ENCODE measurements around the gene ASPM. TPM values are rescaled to one million over a fixed set of nuclear protein-coding genes. Genes with fewer than 3 reads are reported as not detected.
A peak's percentile ranks its signal among the peaks of the same experiment; 100 is the strongest.

The ASPM gene
- total RNA-seq, 1 donor, result 43.6 TPM

GRCh38 chr1:197145446-197146024, 934 bp downstream of the ASPM start:
- TF ChIP-seq CTCF (IDR thresholded peaks at IDR 0.05; ENCODE audit: insufficient read depth, low read depth, low read length), result no peak
- DNase-seq (ENCODE audit: low read depth), result no peak
- peak overlapping the region; percentile 93 for H3K4me3 ChIP-seq (ENCODE audit: low read depth, low read length)

GRCh38 chr1:197144570-197145325, 1.7 kb downstream of the ASPM start:
- peak overlapping the region; percentile 93 for H3K4me3 ChIP-seq (ENCODE audit: low read depth, low read length)
- no peak for TF ChIP-seq CTCF (IDR thresholded peaks at IDR 0.05; ENCODE audit: insufficient read depth, low read depth, low read length)
- peak; percentile 46 for DNase-seq (ENCODE audit: low read depth)

- no peak for TF ChIP-seq CTCF (IDR thresholded peaks at IDR 0.05; ENCODE audit: insufficient read depth, low read depth, low read length)
- DNase-seq (ENCODE audit: low read depth), result no peak
- H3K4me3 ChIP-seq (ENCODE audit: low read depth, low read length), result no peak overlapping the region
Measured at GRCh38 chr1:197143276-197143675, 3.2 kb downstream of the ASPM start.

- TF ChIP-seq CTCF (IDR thresholded peaks at IDR 0.05; ENCODE audit: insufficient read depth, low read depth, low read length), result no peak
Measured at GRCh38 chr1:197141575-197141974, 4.9 kb downstream of the ASPM start.

GRCh38 chr1:197140121-197140520, 6.3 kb downstream of the ASPM start:
- peak; percentile 54 for DNase-seq (ENCODE audit: low read depth)
- no peak overlapping the region for H3K4me3 ChIP-seq (ENCODE audit: low read depth, low read length)
- no peak for TF ChIP-seq CTCF (IDR thresholded peaks at IDR 0.05; ENCODE audit: insufficient read depth, low read depth, low read length)

More at GRCh38 chr1:197141575-197141974, 4.9 kb downstream of the ASPM start:
- no peak for DNase-seq (ENCODE audit: low read depth)
- no peak overlapping the region for H3K4me3 ChIP-seq (ENCODE audit: low read depth, low read length)

- H3K4me3 ChIP-seq (ENCODE audit: low read depth, low read length), result no peak overlapping the region
- TF ChIP-seq CTCF (IDR thresholded peaks at IDR 0.05; ENCODE audit: insufficient read depth, low read depth, low read length), result no peak
Measured at GRCh38 chr1:197139169-197139568, 7.3 kb downstream of the ASPM start.

More at GRCh38 chr1:197139169-197139568, 7.3 kb downstream of the ASPM start:
- DNase-seq (ENCODE audit: low read depth), result no peak
